Measurements from ENCODE around the gene SSTR3.
A peak's percentile ranks its signal among the peaks of the same experiment; 100 is the strongest.
"Not testable (repeated sequence)": the region's sequence is repeated elsewhere in the genome, so short reads cannot be mapped to it uniquely, and the experiment has no call there.

SSTR3 gene

GRCh38 chr22:37242395-37242918 is 30.2 kb upstream of the SSTR3 start:
- peak; percentile 88 for DNase-seq (ENCODE audit: low read depth)

GRCh38 chr22:37241351-37242142 is 29.3 kb upstream of the SSTR3 start:
- peak; percentile 64 for DNase-seq (ENCODE audit: low read depth)

GRCh38 chr22:37240941-37241320 is 28.7 kb upstream of the SSTR3 start:
- no peak for DNase-seq (ENCODE audit: low read depth)

GRCh38 chr22:37240240-37240940 is 28.1 kb upstream of the SSTR3 start:
- DNase-seq (ENCODE audit: low read depth), result no peak

- DNase-seq (ENCODE audit: low read depth), result no peak
Measured at GRCh38 chr22:37239336-37240239, 27.3 kb upstream of the SSTR3 start.

- no peak for DNase-seq (ENCODE audit: low read depth)
Measured at GRCh38 chr22:37237371-37238268, 25.3 kb upstream of the SSTR3 start.

GRCh38 chr22:37235897-37236607 is 23.8 kb upstream of the SSTR3 start:
- no peak for DNase-seq (ENCODE audit: low read depth)

- no peak for DNase-seq (ENCODE audit: low read depth)
Measured at GRCh38 chr22:37234736-37235711, 22.7 kb upstream of the SSTR3 start.

- DNase-seq (ENCODE audit: low read depth), result no peak
Measured at GRCh38 chr22:37233751-37234631, 21.7 kb upstream of the SSTR3 start.

GRCh38 chr22:37233371-37233750 is 21.1 kb upstream of the SSTR3 start:
- not testable (repeated sequence) for DNase-seq (ENCODE audit: low read depth)

- DNase-seq (ENCODE audit: low read depth), result no peak
Measured at GRCh38 chr22:37232140-37232998, 20.1 kb upstream of the SSTR3 start.

- DNase-seq (ENCODE audit: low read depth), result no peak
Measured at GRCh38 chr22:37231406-37232139, 19.3 kb upstream of the SSTR3 start.

- no peak for DNase-seq (ENCODE audit: low read depth)
Measured at GRCh38 chr22:37230673-37231405, 18.6 kb upstream of the SSTR3 start.

GRCh38 chr22:37229805-37230672 is 17.8 kb upstream of the SSTR3 start:
- DNase-seq (ENCODE audit: low read depth), result no peak

All from CMK (cell line).